Heart left ventricle (tissue), 16 donors: ENCODE measurements around the gene WDR5. TPM values are rescaled to one million over a fixed set of nuclear protein-coding genes. Genes with fewer than 3 reads are reported as not detected.
"Not testable (repeated sequence)": the region's sequence is repeated elsewhere in the genome, so short reads cannot be mapped to it uniquely, and the experiment has no call there.

Experiments used
- ATAC-seq, 4 donors: fragments of 200-7000 bp; cut with Tn5 transposase; one replicate each; pipeline ENCODE4 v1.9.1; 2020 to 2022; ENCODE audit warnings: moderate library complexity in 4 of 4, mild to moderate bottlenecking in 3 of 4, moderate number of reproducible peaks in 1 of 4
- DNase-seq, 5 donors: peaks; one replicate each; pipeline ENCODE4 v3.0.0-alpha.2; 2020
- H3K27ac ChIP-seq, 12 donors: fragments of 200-600 bp; sonication (generic) in 4 of 12; one replicate each; pipeline versions ENCODE4 v1.5.0 to v1.8.0; 2016 to 2022; ENCODE audit warnings: mild to moderate bottlenecking in 2 of 12
- H3K27me3 ChIP-seq, 9 donors: fragments of 200-600 bp; sonication (generic) in 2 of 9; one replicate each; pipeline versions ENCODE4 v1.5.1 to v1.8.0; 2016 to 2022; ENCODE audit warnings: mild to moderate bottlenecking in 3 of 9
- H3K36me3 ChIP-seq, 9 donors: fragments of 200-600 bp; sonication (generic) in 2 of 9; one replicate each; pipeline versions ENCODE4 v1.5.0 to v1.8.0; 2018 to 2022; ENCODE audit warnings: mild to moderate bottlenecking in 2 of 9
- H3K4me1 ChIP-seq, 12 donors: fragments of 200-600 bp; sonication (generic) in 4 of 12; one replicate each; pipeline versions ENCODE4 v1.5.0 to v1.8.0; 2016 to 2022; ENCODE audit warnings: mild to moderate bottlenecking in 3 of 12
- H3K4me3 ChIP-seq, 12 donors: fragments of 200-600 bp; sonication (generic) in 4 of 12; one replicate each; pipeline versions ENCODE4 v1.5.0 to v1.8.0; 2017 to 2022; ENCODE audit warnings: mild to moderate bottlenecking in 9 of 12, moderate library complexity in 4 of 12
- H3K9me3 ChIP-seq, 12 donors: fragments of 200-600 bp; sonication (generic) in 4 of 12; one replicate each; pipeline versions ENCODE4 v1.5.0 to v1.8.0; 2016 to 2022; ENCODE audit warnings: mild to moderate bottlenecking in 1 of 12
- CTCF ChIP-seq, 12 donors: fragments of 200-600 bp; sonication (generic) in 4 of 12; IDR thresholded peaks; one replicate each; pipeline versions ENCODE4 v1.5.0 to v1.8.0; 2018 to 2022; ENCODE audit warnings: antibody characterized with exemption in 12 of 12, mild to moderate bottlenecking in 5 of 12
- POLR2A ChIP-seq, 2 donors: fragments of 450-650 bp; IDR thresholded peaks; one replicate each; pipeline ENCODE4 v1.6.1; 2017; ENCODE audit warnings: antibody characterized with exemption in 2 of 2, mild to moderate bottlenecking in 2 of 2, moderate library complexity in 2 of 2
- WGBS, 4 donors: extraction: QIAGEN DNeasy Blood & Tissue Kit in 2 of 4; methylation state at CpG; one replicate each; pipeline versions ENCODE4 v1.1.5 to v1.1.7; 2013 to 2018; 5-methylcytosine and 5-hydroxymethylcytosine counted together
- intact Hi-C, 10 donors: fragments of 100-400 bp; cut with DNase I; formaldehyde crosslinking; loops; one replicate each; pipeline versions ENCODE4 v1.11.1 to v1.14.2; 2022
- polyA plus RNA-seq, 2 donors: library from polyadenylated mRNA; stranded (reverse); fragments of 200-250 nt; gene quantifications; one replicate each; pipeline ENCODE4 v1.2.3, GENCODE V29; 2013
- total RNA-seq, 9 donors: library from RNA; depleted of rRNA in 2 of 9; stranded (reverse); fragments of >200 nt in 2 of 9; fragmentation: NEBNext Ultra II Directional in 3 of 9; extraction: Animal tissue kit (Norgen Biotek cat#: 25700) in 3 of 9; gene quantifications; one replicate each; pipeline versions ENCODE4 v1.1.0 to v1.2.4, GENCODE V29; 2016 to 2023
- donor health status: ischemic (EF 13 %, LVEDD 7.1; RV severe dilation, severe dysfunction).
- donor health status: healthy with polysubstance abuse.
- donor health status: DM: no; HTN: yes; CAD: no.
- donor health status: DM: no; HTN: no; CAD: no.
- donor health status: ischemic (EF 25% LVEDD 6.9; RV normal size, moderate dysfunction).
- donor health status: ischemic (EF 25% LVEDD 5.7; RV mildly dilated, moderate dysfunction).
- donor health status: healthy.
- donor health status: DM: yes; HTN: yes; CAD: no.
- donor health status: ischemic (EF 35%, LVEDD 5.7; RV mildly dilated, moderate dysfunction).
- donor health status: nonischemic (EF 11% LVEDD 7.7; RV severe dilation, severe dysfunction).
- donor health status: DM: yes; HTN: yes; CAD: no.
- donor health status: PGD.
- donor health status: ischemic (EF 29% LVEDD 5.4; RV normal size, mild dysfunction).
- donor health status: nonischemic (EF 23%, LVEDD 6.1; RV moderate dilation, normal function).

WDR5 gene
- total and polyA plus RNA-seq, 11 donors = 12.9 to 24.7 (median 17.2) TPM

GRCh38 chr9:134099123-134099761 is 36.6 kb upstream of the WDR5 start:
- peak in 1 of 4 donors; percentile 72 for ATAC-seq
- DNase-seq = no peak
- H3K4me1 ChIP-seq = no peaks in the 10 kb centered on the region
- peak; percentile 39 to 65 (median 60) for TF ChIP-seq CTCF (IDR thresholded peaks at IDR 0.05)
- no peak for TF ChIP-seq POLR2A (IDR thresholded peaks at IDR 0.05)
- H3K27me3 ChIP-seq = peaks cover 0 to 8% (median 0%) of the 10 kb centered on the region in 9 donors
- intact Hi-C loops = loop anchor here in 5 of 10 donors (2.0 to 10.0 kb wide), 4 partner anchors 94 to 314 kb away; no protein-coding TSS in a partner anchor
- 46 to 51% (median 48%) methylated on average over 13 of the region's 13 CpGs for WGBS, 4 donors
- no peak overlapping the region for H3K27ac ChIP-seq
- no peaks in the 10 kb centered on the region for H3K9me3 ChIP-seq
- H3K36me3 ChIP-seq = no peaks in the 10 kb centered on the region
- no peak overlapping the region for H3K4me3 ChIP-seq

GRCh38 chr9:134100040-134100439 is 35.8 kb upstream of the WDR5 start:
- DNase-seq = no peak
- no peak for ATAC-seq
- TF ChIP-seq POLR2A (IDR thresholded peaks at IDR 0.05) (no peak), CTCF (IDR thresholded peaks at IDR 0.05) (no peak)
- Histone ChIP-seq H3K27me3 (peaks cover 0 to 8% (median 0%) of the 10 kb centered on the region in 9 donors), H3K4me1 (no peaks in the 10 kb centered on the region), H3K36me3 (no peaks in the 10 kb centered on the region), H3K4me3 (no peak overlapping the region), H3K27ac (no peak overlapping the region), H3K9me3 (no peaks in the 10 kb centered on the region)
- intact Hi-C loops = loop anchor here in 2 of 10 donors (5.0 to 10.0 kb wide), 3 partner anchors 305 to 867 kb away; no protein-coding TSS in a partner anchor
- 85 to 93% (median 87%) methylated on average over 5 of the region's 5 CpGs for WGBS, 4 donors

GRCh38 chr9:134101133-134101532 is 34.7 kb upstream of the WDR5 start:
- not testable (repeated sequence) for H3K27ac ChIP-seq, DNase-seq, H3K27me3 ChIP-seq, H3K36me3 ChIP-seq, H3K4me3 ChIP-seq, H3K9me3 ChIP-seq, ATAC-seq, H3K4me1 ChIP-seq
- 71 to 77% (median 76%) methylated on average over 6 of the region's 6 CpGs for WGBS, 4 donors
- intact Hi-C loops = loop anchor here in 2 of 10 donors (5.0 to 10.0 kb wide), 3 partner anchors 306 to 866 kb away; no protein-coding TSS in a partner anchor

GRCh38 chr9:134101623-134102149 is 34.2 kb upstream of the WDR5 start:
- no peaks in the 10 kb centered on the region for H3K36me3 ChIP-seq
- TF ChIP-seq CTCF (IDR thresholded peaks at IDR 0.05) = no peak
- no peak for TF ChIP-seq POLR2A (IDR thresholded peaks at IDR 0.05)
- no peak overlapping the region for H3K4me3 ChIP-seq
- H3K27ac ChIP-seq = no peak overlapping the region
- no peak for DNase-seq
- 71 to 80% (median 75%) methylated on average over 7 to 11 of the region's 11 CpGs for WGBS, 4 donors
- no peaks in the 10 kb centered on the region for H3K4me1 ChIP-seq
- intact Hi-C loops = loop anchor here in 2 of 10 donors (5.0 to 10.0 kb wide), 3 partner anchors 307 to 866 kb away; no protein-coding TSS in a partner anchor
- H3K27me3 ChIP-seq = peaks cover 0 to 10% (median 0%) of the 10 kb centered on the region in 9 donors
- peak in 2 of 4 donors; percentile 24 to 39 for ATAC-seq
- H3K9me3 ChIP-seq = no peaks in the 10 kb centered on the region
